Limb (tissue), 2 donors: ENCODE measurements around the gene LGALS4.
"Not testable (repeated sequence)": the region's sequence is repeated elsewhere in the genome, so short reads cannot be mapped to it uniquely, and the experiment has no call there.

Experiments
- DNase-seq, 2 donors: peaks; one replicate each; pipeline ENCODE4 v3.0.0-alpha.2; 2016; ENCODE audit errors: extremely low spot score in 2 of 2

Gene LGALS4

DNA sequence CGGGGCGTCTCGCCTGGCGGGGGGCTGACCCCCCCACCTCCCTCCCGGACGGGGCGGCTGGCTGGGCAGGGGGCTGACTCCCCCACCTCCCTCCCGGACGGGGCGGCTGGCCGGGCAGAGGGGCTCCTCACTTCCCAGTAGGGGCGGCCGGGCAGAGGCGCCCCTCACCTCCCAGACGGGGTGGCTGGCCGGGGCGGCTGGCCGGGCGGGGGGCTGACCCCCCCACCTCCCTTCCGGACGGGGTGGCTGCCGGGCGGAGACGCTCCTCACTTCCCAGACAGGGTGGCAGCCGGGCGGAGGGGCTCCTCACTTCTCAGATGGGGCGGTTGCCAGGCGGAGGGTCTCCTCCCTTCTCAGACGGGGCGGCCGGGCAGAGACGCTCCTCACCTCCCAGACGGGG lies 15.0 kb downstream of the LGALS4 start:
- DNase-seq: not testable (repeated sequence)

DNA sequence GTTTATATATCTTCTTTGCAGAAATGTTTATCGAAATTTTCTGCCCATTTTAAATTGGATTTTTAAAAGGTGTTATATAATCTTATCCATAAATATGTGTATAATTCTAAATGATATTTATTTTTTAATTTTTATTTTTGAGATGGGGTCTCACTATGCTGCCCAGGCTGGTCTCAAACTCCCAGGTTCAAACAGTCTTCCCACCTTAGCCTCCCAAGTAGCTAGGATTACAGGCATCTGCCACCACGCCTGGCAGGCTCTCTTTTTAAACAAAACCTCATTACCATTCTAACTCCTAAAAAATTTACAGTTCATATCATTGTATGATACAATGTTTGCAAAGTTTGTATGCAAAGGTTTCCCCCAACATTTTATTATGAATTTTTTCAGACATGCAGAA lies 16.6 kb downstream of the LGALS4 start:
- DNase-seq: no peak

DNA sequence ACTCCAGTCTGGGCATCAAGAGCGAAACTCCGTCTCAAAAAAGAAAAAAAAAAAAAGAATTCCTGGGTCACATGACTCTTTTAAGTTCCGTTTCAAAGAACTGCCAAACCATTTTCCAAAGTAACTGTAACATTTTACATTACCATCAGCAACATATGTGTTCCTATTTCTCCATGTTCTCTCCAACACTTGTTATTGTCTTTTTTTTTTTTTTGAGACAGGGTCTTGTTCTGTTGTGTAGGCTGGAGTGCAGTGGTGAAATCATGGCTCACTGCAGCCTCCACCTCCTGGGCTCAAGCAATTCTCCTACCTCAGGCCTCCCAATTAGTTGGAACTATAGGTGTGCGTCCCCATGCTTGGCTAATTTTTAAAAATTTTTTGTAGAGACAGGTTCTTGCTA lies 17.2 kb downstream of the LGALS4 start:
- DNase-seq: no peak

DNA sequence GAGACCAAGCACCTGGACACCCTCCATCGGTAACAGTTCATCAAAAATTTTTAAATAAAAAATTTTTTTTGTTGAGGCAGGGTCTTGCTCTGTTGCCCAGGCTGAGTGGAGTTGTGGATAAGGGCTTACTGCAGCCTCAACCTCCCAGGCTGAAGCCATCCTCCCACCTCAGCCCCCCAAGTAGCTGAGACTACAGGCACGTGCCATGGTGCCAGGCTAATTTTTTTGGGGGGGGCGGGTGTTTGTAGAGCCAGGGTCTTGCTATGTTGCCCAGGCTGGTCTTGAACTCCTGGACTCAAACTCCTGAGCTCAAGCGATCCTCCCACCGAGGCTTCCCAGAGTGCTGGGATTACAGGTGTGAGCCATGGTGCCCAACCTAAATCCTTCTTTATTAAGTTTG lies 19.1 kb downstream of the LGALS4 start:
- DNase-seq: no peak

DNA sequence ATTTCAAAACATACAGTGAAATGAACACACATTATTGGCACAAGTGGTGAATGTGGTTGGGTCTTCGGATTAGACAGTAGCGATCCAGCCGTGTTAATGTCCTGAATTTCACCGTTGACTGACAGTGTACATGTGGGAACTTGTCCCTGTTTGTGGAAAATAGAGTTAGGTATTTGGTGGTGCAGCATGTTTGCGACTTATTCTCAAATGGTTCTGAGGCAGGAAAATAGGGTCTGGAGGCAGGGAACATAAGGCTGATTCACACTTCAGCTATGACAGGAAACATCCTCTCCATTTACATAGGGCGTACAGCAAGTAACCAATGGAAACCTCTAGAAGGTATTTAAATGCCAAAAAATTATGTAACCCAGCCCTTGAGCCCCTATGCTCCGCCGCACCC lies 19.6 kb downstream of the LGALS4 start:
- no peak for DNase-seq

DNA sequence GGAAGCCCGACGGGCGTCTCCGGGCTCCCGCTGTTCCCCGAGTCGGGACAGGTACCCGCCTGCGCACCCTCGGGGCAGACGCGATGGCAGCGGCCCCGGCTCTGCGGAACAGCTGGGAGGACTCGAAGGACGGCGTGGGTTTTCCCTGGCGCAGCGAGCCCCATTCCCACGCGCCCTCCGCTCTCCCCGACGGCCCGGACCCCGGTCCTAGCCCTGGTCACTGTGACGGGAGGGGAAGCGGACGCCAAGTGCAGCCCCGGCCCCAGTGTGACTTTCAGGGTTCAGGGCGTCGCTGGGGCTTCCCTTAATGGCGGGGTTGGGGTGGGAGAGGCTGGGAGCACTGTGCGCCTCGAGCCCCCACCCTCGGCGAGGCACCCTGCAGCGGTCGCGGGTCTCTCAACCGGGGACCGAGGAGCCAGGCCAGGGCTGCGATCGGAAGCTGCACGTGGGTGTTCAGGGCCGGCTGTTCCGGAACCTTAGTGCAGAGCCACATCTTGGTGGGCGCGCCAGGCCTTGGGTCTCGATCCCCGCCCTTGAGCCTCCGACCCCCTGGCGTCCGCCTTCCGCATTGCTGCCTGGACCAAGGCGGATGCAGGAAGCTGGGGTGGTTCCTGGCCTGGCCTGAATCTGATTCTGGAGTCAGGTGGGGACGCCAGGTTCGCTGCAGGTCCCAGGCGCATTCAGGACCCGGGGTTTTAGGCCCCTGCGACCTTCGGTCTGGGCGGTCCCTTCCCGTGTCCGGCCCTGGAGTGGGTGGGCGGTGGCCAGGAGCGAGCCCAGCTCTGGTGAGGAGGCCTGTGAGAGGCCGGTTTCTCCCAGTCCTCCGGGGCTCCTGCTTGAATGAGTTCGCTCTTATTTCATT lies 20.3 kb downstream of the LGALS4 start:
- DNase-seq: peak in 1 of 2 donors; percentile 66

DNA sequence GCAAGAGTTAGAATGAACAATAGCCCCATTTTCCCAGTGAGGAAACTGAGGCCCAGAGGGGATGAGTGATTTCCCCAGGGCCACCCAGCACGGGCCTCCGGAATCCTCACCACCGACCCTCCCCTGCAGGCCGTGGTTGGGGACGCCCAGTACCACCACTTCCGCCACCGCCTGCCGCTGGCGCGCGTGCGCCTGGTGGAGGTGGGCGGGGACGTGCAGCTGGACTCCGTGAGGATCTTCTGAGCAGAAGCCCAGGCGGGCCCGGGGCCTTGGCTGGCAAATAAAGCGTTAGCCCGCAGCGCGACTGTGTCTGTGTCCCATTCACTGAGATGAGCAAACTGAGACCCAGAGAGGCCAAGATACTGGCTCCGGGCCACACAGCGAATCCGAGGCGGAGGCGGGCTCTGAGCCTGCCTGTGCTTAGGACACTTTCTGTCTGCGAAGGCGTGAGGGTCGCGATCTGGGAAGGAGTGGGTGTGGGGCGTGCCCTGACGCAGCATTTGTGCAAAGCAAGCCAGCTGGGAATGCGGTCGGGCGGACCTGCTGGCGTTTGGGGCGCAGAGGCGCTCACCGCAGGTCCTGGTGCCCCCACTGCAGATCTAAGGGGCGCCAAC lies 21.2 kb downstream of the LGALS4 start:
- not testable (repeated sequence) for DNase-seq

DNA sequence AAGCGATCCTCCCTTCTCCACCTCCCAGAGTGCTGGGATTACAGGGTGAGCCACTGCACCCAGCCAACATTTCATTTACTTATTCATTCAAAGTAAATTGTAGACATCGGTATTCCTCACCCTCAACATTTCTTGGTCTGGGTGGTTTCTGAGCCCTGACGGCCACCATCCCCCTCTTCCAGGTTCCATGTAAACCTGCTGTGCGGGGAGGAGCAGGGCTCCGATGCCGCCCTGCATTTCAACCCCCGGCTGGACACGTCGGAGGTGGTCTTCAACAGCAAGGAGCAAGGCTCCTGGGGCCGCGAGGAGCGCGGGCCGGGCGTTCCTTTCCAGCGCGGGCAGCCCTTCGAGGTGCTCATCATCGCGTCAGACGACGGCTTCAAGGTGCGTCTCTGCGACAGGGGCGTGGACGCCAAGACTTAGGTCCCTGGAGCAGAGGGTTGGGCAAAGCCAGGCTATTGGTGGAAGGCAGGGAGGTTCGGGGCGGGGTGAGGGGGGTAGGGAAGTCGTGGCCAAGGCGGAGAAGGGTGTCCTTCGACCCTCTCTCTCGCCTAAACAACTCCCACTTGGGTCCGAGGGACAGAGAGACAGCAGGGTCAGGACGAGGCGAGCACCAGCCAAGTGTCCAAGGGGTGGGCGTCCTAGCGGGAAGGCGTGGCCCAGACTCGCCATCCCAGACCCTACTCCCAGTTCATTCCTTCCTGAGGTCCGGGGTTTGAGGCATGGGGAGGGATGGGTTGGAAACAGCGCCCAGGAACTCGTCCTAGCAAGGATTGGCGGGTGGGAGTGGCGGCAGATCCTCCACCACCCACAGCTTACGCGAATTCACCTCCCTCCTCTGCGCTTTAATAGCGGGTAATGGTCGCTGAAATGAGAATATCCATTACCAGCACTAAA lies 22.0 kb downstream of the LGALS4 start:
- DNase-seq: not testable (repeated sequence)

DNA sequence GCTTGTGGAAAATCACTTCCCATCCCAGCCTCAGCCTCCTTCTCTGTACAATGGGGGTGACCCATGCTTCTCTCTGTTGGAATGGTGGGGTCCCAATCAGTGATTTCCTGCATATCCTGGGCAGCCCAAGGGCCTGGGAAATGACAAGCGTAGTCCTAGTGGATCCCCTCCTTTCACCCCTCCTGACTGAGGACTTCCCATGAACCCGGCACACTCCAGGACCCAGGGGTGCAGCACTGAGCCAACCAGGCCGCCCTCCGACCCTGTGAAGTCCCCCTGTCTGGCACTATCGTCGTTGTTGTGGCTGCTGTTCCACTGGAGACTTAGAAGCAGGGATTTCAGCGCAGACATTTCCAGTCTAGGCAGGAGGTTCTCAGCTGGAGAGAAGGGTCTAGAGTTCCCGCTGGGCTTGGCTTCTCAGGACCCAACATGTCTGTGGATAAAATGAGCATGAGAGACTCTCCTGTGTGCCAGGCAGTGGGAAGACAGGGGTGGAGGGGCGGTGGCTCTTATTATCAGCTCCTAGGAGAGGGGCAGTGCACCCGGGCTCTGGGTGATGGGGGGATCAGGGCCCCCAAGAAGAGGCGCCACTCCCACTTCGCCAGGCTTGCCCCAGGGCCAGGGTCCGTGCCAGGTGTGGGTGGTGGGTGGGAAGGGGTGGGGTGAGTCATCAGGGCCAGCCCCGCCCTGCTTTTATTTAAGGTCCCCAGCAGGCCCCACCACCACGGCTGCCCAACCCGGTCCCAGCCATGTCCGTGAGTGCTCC lies 24.1 kb downstream of the LGALS4 start, which contains the start of gene LGALS7B:
LGALS7B (plus strand) TSS at position 723 of the 766 bp plus-strand sequence; CDS start at position 750, 27 bp downstream.
- DNase-seq: no peak

DNA sequence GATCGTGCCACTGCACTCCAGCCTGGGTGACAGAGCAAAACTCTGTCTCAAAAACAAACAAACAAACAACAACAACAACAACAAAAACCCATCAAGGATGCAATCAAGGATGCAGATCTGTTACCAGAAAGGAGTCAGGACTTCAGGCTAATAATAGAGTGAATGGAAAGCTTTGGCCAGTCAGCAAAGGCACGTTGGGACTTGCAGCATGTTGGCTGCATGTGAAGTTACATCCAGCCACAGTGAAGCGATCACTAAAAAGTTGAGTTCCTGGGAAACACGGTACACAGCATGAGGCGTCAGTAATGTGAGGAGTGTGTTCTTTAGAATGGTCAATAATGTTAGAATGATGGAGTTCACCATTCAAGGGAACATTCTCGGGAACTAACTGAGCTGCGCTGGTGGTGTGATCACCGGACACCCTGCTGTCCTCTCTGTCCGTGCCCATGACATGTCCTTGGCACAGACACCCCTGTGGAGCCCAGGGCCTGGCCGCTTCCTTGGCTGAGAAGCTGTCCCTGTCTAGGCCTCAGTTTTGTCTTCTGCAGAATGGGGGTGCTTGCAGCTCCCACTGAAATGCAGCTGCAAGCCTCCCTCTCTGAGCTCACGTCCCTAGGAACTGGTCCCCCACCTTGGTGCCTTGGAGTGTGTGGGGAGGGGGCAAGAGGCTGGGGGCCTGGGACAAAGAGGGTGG lies 26.0 kb downstream of the LGALS4 start:
- DNase-seq: no peak

DNA sequence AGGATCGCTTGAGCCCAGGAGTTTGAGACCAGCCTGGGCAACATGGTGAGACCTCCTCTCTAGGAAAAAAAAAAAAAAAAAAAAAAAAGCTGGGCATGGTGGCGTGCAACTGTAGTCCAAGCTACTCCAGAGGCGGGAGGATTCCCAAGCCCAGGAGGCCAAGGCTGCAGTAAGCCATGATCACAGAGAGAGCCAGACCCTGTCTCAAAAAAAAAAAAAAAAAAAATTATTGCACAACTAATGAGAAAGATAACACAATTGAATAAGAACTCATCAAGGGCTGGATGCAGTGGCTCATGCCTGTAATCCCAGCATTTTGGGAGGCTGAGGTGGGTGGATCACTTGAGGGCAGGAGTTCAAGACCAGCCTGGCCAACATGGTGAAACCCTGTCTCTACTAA lies 26.7 kb downstream of the LGALS4 start:
- not testable (repeated sequence) for DNase-seq

DNA sequence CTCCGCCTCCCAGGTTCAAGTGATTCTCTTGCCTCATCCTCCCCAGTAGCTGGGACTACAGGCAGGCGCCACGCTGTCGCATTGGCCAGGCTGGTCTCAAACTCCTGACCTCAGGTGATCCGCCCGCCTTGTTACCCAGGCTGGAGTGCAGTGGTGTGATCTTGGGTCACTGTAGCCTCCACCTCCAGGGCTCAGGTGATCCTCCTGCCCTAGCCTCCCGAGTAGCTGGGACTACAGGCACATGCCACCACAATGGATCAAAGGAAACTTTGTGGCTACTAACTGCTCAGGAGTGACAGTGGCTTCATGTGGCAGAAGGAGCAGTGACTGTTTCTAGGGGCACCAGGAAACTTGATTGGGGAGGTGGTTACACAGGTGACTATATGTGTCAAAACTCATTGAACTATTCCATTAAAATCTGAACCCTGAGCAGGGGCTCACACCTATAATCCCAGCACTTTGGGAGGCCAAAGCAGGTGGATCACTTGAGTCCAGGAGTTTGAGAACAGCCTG lies 27.5 kb downstream of the LGALS4 start:
- no peak for DNase-seq

DNA sequence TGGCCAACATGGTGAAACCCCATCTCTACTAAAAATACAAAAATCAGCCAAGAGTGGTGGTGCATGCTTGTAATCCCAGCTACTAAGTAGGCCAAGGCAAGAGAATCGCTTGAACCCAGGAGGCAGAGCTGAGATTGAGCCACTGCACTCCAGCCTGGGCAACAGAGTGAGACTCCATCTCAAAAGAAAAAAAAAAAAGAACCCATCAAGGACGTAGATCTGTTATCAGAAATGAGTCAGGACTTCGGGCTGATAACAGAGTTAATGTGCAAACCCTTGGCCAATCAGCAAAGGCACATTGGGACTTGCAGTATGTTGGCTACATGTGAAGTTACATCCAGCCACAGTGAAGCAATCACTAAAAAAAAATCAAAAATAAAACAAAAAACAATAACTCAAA lies 28.5 kb downstream of the LGALS4 start:
- DNase-seq: no peak

DNA sequence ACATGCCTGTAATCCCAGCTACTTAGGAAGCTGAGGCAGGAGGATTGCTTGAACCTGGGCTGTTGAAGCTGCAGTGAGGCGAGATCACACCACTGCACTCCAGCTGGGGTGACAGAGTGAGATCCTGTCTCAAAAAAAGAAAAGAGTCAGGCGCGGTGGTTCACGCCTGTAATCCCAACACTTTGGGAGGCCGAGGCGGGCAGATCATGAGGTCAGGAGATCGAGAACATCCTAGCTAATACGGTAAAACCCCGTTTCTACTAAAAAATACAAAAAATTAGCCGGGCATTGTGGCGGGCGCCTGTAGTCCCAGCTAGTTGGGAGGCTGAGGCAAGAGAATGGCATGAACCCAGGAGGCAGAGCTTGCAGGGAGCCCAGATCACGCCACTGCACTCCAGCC lies 30.5 kb downstream of the LGALS4 start:
- DNase-seq: not testable (repeated sequence)

DNA sequence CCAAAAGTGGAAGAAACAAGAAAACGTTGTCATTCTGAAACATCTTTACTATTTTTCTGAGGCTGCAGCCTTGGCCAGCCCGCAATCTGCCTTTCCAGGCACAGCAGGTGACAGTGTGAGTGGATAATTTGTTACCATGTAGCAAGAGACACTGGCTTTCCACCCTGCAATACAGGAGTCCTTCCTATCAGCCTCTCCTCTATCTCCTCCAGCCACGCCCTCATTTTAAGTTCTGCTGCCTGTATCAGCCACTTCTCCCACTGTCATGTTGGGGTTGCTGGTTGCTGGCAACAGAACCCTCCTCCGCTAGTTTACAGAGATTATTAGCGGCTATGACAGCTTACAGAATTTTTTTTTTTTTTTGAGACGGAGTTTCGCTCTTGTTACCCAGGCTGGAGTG lies 31.7 kb downstream of the LGALS4 start:
- DNase-seq: no peak

DNA sequence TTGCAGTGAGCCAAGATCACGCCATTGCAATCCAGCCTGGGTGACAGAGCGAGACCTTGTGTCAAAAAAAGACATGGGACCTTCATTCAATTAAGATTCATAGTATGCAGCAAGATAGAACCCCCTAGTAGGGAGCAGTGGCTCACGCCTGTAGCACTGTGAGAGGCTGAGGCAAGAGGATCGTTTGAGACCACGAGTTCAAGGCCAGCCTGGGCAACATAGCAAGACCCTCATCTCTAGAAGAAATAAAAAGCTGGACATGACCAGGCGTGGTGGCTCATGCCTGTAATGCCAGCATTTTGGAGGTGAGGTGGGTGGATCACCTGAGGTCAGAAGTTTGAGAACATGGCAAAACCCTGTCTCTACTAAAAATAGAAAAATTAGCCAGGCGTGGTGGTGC lies 32.3 kb downstream of the LGALS4 start:
- DNase-seq: no peak

DNA sequence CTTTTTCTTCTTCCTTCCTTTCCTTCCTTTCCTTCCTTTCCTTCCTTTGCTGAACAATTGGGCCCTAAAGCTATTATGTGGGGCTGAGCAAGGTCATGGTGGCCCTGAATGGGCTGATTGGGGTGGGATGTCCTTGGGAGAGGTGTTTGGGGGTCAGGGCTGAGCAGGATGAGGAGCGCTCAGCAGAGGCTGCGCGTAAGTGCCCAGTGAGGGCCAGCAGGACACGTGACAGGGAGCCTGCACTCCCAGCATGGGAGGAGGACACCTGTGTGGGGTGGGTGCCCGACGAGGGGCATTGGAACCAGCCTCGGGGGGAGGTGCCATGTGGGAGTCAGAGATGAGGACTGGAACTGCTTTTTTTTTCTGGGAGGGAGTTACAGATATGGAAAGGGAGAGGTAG lies 34.0 kb downstream of the LGALS4 start:
- no peak for DNase-seq

DNA sequence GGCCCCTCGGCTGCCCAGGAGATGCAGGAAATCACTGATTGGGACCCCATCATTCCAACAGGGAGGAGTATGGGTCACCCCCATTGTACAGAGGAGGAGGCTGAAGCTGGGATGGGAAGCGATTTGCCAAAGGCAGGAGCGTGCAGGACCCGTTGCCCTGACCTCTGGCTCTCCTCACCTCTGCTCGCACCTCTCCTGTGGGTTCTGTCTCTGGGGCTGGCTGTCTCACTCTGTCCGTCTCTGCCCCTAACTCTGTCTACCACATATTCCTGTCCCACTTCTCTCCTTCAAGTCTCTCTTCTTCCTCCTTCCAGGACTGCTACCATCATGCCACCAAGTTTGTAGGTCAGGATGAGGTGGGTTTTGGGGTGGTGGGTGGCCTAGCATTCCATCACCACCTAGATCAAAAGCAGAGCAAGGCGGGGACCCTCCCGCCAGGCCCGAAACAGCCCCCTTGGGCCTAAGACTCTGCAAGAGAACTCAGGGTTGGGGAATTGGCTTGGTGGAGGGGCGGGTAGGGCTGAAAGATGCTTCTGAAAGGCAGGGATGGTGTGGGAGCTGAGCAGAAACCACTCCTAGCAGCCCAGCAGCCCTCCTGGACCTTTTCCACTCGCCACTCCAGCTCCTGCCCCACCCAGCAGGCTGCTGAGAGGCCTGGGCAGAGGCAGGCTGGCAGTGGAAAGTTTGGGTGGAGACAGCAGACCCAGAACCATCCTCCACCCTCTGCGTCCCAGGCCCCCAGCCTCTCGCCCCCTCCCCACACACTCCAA lies 38.4 kb downstream of the LGALS4 start:
- DNase-seq: no peak

DNA sequence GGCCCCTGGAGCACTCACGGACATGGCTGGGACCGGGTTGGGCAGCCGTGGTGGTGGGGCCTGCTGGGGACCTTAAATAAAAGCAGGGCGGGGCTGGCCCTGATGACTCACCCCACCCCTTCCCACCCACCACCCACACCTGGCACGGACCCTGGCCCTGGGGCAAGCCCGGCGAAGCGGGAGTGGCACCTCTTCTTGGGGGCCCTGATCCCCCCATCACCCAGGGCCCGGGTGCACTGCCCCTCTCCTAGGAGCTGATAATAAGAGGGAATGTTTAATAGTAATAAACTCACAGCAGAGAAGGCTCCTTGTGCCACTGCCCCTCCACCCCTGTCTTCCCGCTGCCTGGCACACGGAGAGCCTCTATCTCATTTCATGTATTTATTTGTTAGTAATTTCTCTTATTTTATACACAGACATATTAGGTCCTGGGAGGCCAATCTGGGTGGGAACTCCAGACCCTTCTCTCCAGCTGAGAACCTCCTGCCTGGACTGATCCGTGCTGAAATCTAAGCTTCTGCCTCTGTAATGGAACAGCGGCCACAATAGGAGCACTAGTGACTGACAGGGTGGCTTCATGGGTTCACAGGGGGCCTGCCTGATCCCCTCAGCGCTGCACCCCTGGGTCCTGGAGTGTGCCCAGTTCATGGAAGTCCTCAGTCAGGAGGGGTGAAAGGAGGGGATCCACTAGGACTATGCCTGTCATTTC lies 39.1 kb downstream of the LGALS4 start, which contains the start of gene LGALS7:
LGALS7 (minus strand) TSS at position 49 of the 709 bp plus-strand sequence; CDS start at position 24, 25 bp downstream.
- no peak for DNase-seq
